GM15510 (cell line): Measurements from ENCODE around the gene GRK3.

Experiments
- POLR2A ChIP-seq: IDR thresholded peaks from 3 replicates; pipeline ENCODE4 v1.6.1; 2011; ENCODE audit warnings: borderline replicate concordance; ENCODE audit not compliant: insufficient read length; ENCODE audit errors: extremely low read depth

The GRK3 gene

GRCh38 chr22:25637672-25638071 is 73.2 kb downstream of the GRK3 start:
- TF ChIP-seq POLR2A: no peak

- TF ChIP-seq POLR2A: no peak
These were observed 74.2 kb downstream of the GRK3 start for GRCh38 chr22:25638638-25639037.

GRCh38 chr22:25641650-25642049 is 77.2 kb downstream of the GRK3 start:
- no peak for TF ChIP-seq POLR2A

GRCh38 chr22:25643232-25644000 is 78.9 kb downstream of the GRK3 start:
- TF ChIP-seq POLR2A: no peak

- TF ChIP-seq POLR2A: no peak
These were observed 79.6 kb downstream of the GRK3 start for GRCh38 chr22:25644122-25644521.

GRCh38 chr22:25645266-25645665 is 80.8 kb downstream of the GRK3 start:
- TF ChIP-seq POLR2A: no peak

- TF ChIP-seq POLR2A: no peak
These were observed 81.5 kb downstream of the GRK3 start for GRCh38 chr22:25645964-25646363.

- TF ChIP-seq POLR2A: no peak
These were observed 86.4 kb downstream of the GRK3 start for GRCh38 chr22:25650833-25651232.

- TF ChIP-seq POLR2A: no peak
These were observed 87.0 kb downstream of the GRK3 start for GRCh38 chr22:25651332-25652085.

- TF ChIP-seq POLR2A: no peak
These were observed 90.2 kb downstream of the GRK3 start for GRCh38 chr22:25654676-25655075.

- TF ChIP-seq POLR2A: no peak
These were observed 91.0 kb downstream of the GRK3 start for GRCh38 chr22:25655371-25655935.

- no peak for TF ChIP-seq POLR2A
These were observed 92.2 kb downstream of the GRK3 start for GRCh38 chr22:25656724-25657123.

GRCh38 chr22:25658633-25659032 is 94.2 kb downstream of the GRK3 start:
- TF ChIP-seq POLR2A: no peak

- TF ChIP-seq POLR2A: no peak
These were observed 94.9 kb downstream of the GRK3 start for GRCh38 chr22:25659413-25659812.

GRCh38 chr22:25660336-25660735 is 95.9 kb downstream of the GRK3 start:
- no peak for TF ChIP-seq POLR2A
